ENCODE results near the gene KMT2E.

The KMT2E gene

GRCh38 chr7:104967088-104967487 lies 46.9 kb upstream of the KMT2E start:
- H3K79me2 ChIP-seq (ENCODE audit: insufficient read depth, low read length): no peaks in the 10 kb centered on the region
- TF ChIP-seq EZH2 (IDR thresholded peaks at IDR 0.05; ENCODE audit: borderline replicate concordance, low read length) (no peak), CTCF (IDR thresholded peaks at IDR 0.05; ENCODE audit: low read length) (no peak)
- H3K27ac ChIP-seq (ENCODE audit: low read depth, low read length, poor library complexity, severe bottlenecking): no peak overlapping the region
- peaks cover 17% of the 10 kb centered on the region for H3K9me3 ChIP-seq (ENCODE audit: low read length)
- peaks cover 21% of the 10 kb centered on the region for H3K36me3 ChIP-seq (ENCODE audit: insufficient read depth, low read length)
- no peaks in the 10 kb centered on the region for H3K27me3 ChIP-seq (ENCODE audit: insufficient read depth, low read length)
- H2AFZ ChIP-seq (ENCODE audit: low read length): no peak overlapping the region
- no peak overlapping the region for H3K9ac ChIP-seq (ENCODE audit: low read length)
- no peak overlapping the region for H3K4me3 ChIP-seq (ENCODE audit: low read depth, low read length, poor library complexity, severe bottlenecking)
- no peaks in the 10 kb centered on the region for H3F3A ChIP-seq (ENCODE audit: insufficient read depth, low read length)
- H3K4me2 ChIP-seq (ENCODE audit: low read length): no peak overlapping the region
- no peaks in the 10 kb centered on the region for H4K20me1 ChIP-seq (ENCODE audit: insufficient read depth, low read length)
- no peaks in the 10 kb centered on the region for H3K9me2 ChIP-seq (ENCODE audit: low read depth, low read length)
- no peaks in the 10 kb centered on the region for H3K4me1 ChIP-seq (ENCODE audit: insufficient read depth, low read length, severe bottlenecking)

- Histone ChIP-seq H4K20me1 (ENCODE audit: insufficient read depth, low read length) (no peaks in the 10 kb centered on the region), H3K79me2 (ENCODE audit: insufficient read depth, low read length) (no peaks in the 10 kb centered on the region), H3K9me2 (ENCODE audit: low read depth, low read length) (no peaks in the 10 kb centered on the region), H3K4me2 (ENCODE audit: low read length) (no peak overlapping the region), H3K27ac (ENCODE audit: low read depth, low read length, poor library complexity, severe bottlenecking) (no peak overlapping the region), H3K4me1 (ENCODE audit: insufficient read depth, low read length, severe bottlenecking) (no peaks in the 10 kb centered on the region), H2AFZ (ENCODE audit: low read length) (no peak overlapping the region), H3K4me3 (ENCODE audit: low read depth, low read length, poor library complexity, severe bottlenecking) (no peak overlapping the region), H3K9ac (ENCODE audit: low read length) (no peak overlapping the region), H3K9me3 (ENCODE audit: low read length) (peaks cover 17% of the 10 kb centered on the region), H3F3A (ENCODE audit: insufficient read depth, low read length) (no peaks in the 10 kb centered on the region), H3K36me3 (ENCODE audit: insufficient read depth, low read length) (peaks cover 17% of the 10 kb centered on the region), H3K27me3 (ENCODE audit: insufficient read depth, low read length) (no peaks in the 10 kb centered on the region)
- TF ChIP-seq CTCF (IDR thresholded peaks at IDR 0.05; ENCODE audit: low read length) (no peak), EZH2 (IDR thresholded peaks at IDR 0.05; ENCODE audit: borderline replicate concordance, low read length) (no peak)
These were observed 46.4 kb upstream of the KMT2E start for GRCh38 chr7:104967595-104967994.

- Histone ChIP-seq H3K79me2 (ENCODE audit: insufficient read depth, low read length) (no peaks in the 10 kb centered on the region), H3K36me3 (ENCODE audit: insufficient read depth, low read length) (peaks cover 7% of the 10 kb centered on the region), H2AFZ (ENCODE audit: low read length) (no peak overlapping the region)
These were observed 45.4 kb upstream of the KMT2E start for GRCh38 chr7:104968648-104969047.

More at GRCh38 chr7:104968648-104969047, 45.4 kb upstream of the KMT2E start:
- no peak overlapping the region for H3K9ac ChIP-seq (ENCODE audit: low read length)
- no peak overlapping the region for H3K4me2 ChIP-seq (ENCODE audit: low read length)
- no peaks in the 10 kb centered on the region for H3F3A ChIP-seq (ENCODE audit: insufficient read depth, low read length)
- H3K4me1 ChIP-seq (ENCODE audit: insufficient read depth, low read length, severe bottlenecking): no peaks in the 10 kb centered on the region
- peaks cover 12% of the 10 kb centered on the region for H3K9me3 ChIP-seq (ENCODE audit: low read length)
- TF ChIP-seq EZH2 (IDR thresholded peaks at IDR 0.05; ENCODE audit: borderline replicate concordance, low read length) (no peak), CTCF (IDR thresholded peaks at IDR 0.05; ENCODE audit: low read length) (no peak)
- no peaks in the 10 kb centered on the region for H4K20me1 ChIP-seq (ENCODE audit: insufficient read depth, low read length)
- no peaks in the 10 kb centered on the region for H3K9me2 ChIP-seq (ENCODE audit: low read depth, low read length)
- H3K4me3 ChIP-seq (ENCODE audit: low read depth, low read length, poor library complexity, severe bottlenecking): no peak overlapping the region
- no peaks in the 10 kb centered on the region for H3K27me3 ChIP-seq (ENCODE audit: insufficient read depth, low read length)
- H3K27ac ChIP-seq (ENCODE audit: low read depth, low read length, poor library complexity, severe bottlenecking): no peak overlapping the region
